Testis (tissue), 2 donors: ENCODE results near the gene FUT4.

ENCODE experiments used
- POLR2A ChIP-seq: fragments of 450-650 bp; IDR thresholded peaks from one replicate; pipeline ENCODE4 v1.6.1; 2017; ENCODE audit warnings: antibody characterized with exemption, mild to moderate bottlenecking, moderate library complexity
- TF ChIP-seq, protein P1 (sequence below), 3 experiments: fragments of 450-650 bp in 2 of 3; fragments of 200-600 bp in 1 of 3; sonication (generic) in 1 of 3; IDR thresholded peaks; one replicate each; pipeline ENCODE4 v1.5.1; 2016 to 2019; ENCODE audit warnings: antibody characterized with exemption in 3 of 3, mild to moderate bottlenecking in 2 of 3, moderate library complexity in 1 of 3

DNA sequence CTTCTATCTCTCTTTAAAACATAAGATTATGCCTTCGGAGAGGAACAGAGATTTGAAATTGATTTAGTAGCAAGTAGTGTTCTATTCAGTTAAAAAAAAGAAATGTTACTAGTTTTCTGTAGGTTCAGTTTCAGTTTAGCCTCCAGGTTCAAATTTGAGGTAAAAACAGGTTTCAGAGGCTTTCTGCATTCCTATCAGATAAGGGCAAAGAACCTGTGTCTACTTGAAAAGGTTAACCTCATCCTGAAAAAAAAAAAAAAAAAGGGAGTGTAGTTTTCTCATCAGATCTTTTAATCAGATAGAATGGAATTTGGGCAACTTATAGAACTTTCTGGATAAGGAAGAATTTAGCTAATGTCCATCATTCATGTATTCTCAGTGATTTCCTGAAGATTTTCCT, 19.4 kb upstream of the FUT4 start:
- TF ChIP-seq, protein P1, sequence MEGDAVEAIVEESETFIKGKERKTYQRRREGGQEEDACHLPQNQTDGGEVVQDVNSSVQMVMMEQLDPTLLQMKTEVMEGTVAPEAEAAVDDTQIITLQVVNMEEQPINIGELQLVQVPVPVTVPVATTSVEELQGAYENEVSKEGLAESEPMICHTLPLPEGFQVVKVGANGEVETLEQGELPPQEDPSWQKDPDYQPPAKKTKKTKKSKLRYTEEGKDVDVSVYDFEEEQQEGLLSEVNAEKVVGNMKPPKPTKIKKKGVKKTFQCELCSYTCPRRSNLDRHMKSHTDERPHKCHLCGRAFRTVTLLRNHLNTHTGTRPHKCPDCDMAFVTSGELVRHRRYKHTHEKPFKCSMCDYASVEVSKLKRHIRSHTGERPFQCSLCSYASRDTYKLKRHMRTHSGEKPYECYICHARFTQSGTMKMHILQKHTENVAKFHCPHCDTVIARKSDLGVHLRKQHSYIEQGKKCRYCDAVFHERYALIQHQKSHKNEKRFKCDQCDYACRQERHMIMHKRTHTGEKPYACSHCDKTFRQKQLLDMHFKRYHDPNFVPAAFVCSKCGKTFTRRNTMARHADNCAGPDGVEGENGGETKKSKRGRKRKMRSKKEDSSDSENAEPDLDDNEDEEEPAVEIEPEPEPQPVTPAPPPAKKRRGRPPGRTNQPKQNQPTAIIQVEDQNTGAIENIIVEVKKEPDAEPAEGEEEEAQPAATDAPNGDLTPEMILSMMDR (IDR thresholded peaks at IDR 0.05) = no peak
- TF ChIP-seq POLR2A = no peak
